Endothelial cell of umbilical vein (primary cell): Measurements from ENCODE around the gene DNAH11. TPM values are rescaled to one million over a fixed set of nuclear protein-coding genes. Genes with fewer than 3 reads are reported as not detected.
"Not testable (repeated sequence)": the region's sequence is repeated elsewhere in the genome, so short reads cannot be mapped to it uniquely, and the experiment has no call there.

Experiments used
- BruUV-seq: library from RNA; stranded (reverse); fragments of 400-500 nt; replicated peaks from 2 replicates; lab custom pipeline; 2021; lab: Mats Ljungman, UMichigan
- CTCF ChIA-PET: fragments of 300-600, 350-600 bp; sonication (Branson Sonifier 250); formaldehyde crosslinking; loops from one replicate; lab custom pipeline; 2021; ENCODE audit warnings: antibody characterized with exemption, inconsistent platforms; lab: Charles Lee
- POLR2A ChIA-PET: fragments of 300-600, 350-600 bp; sonication (Branson Sonifier 250); formaldehyde crosslinking; loops from one replicate; lab custom pipeline; 2021; ENCODE audit warnings: antibody characterized with exemption, inconsistent platforms; lab: Charles Lee
- DNase-seq: peaks from one replicate; pipeline ENCODE4 v3.0.0-alpha.2; 2011; ENCODE audit warnings: low read depth, low spot score
- FAIRE-seq: peaks from 2 replicates; lab custom pipeline; 2011; peaks lifted over from hg19 to GRCh38; lab: Jason Lieb, UNC
- H2AFZ ChIP-seq: 2 replicates; pipeline ENCODE4 v1.6.0; 2012; ENCODE audit warnings: low read depth, low read length, control low read depth, inconsistent platforms
- H3K27ac ChIP-seq: 2 replicates; pipeline ENCODE4 v1.5.1; 2011; ENCODE audit warnings: low read depth, mild to moderate bottlenecking, control low read depth, low read length, moderate library complexity; ENCODE audit not compliant: insufficient read depth
- H3K27me3 ChIP-seq, 2 experiments: 2 replicates each; pipeline versions ENCODE4 v1.6.0 to v1.6.1; 2011; ENCODE audit warnings: low read length in 2 of 2, mixed read lengths in 1 of 2; ENCODE audit not compliant: control insufficient read depth in 2 of 2, insufficient read depth in 2 of 2
- H3K36me3 ChIP-seq, 2 experiments: 2 replicates in 1 of 2; 3 replicates in 1 of 2; pipeline ENCODE4 v1.5.1; 2011; ENCODE audit warnings: low read length in 2 of 2, mild to moderate bottlenecking in 1 of 2, moderate library complexity in 1 of 2; ENCODE audit not compliant: control insufficient read depth in 2 of 2, insufficient read depth in 2 of 2; ENCODE audit errors: extremely low read depth in 1 of 2
- H3K4me1 ChIP-seq: 3 replicates; pipeline ENCODE4 v1.5.1; 2011; ENCODE audit warnings: mild to moderate bottlenecking, low read length; ENCODE audit not compliant: control insufficient read depth, insufficient read depth; ENCODE audit errors: extremely low read depth
- H3K4me2 ChIP-seq: 2 replicates; pipeline ENCODE4 v1.6.1; 2011; ENCODE audit warnings: low read length, control low read depth, mixed read lengths; ENCODE audit not compliant: insufficient read depth
- H3K4me3 ChIP-seq, 3 experiments: fragments of 200-600 bp in 1 of 3; sonication (generic), shearing (Covaris generic) in 1 of 3; replicated peaks in 1 of 3; 2 replicates each; pipeline ENCODE4 v1.5.1; 2011 to 2016; ENCODE audit warnings: control low read depth in 3 of 3, low read length in 3 of 3, mild to moderate bottlenecking in 2 of 3, inconsistent platforms in 1 of 3, low read depth in 1 of 3, moderate library complexity in 1 of 3; ENCODE audit not compliant: insufficient read depth in 1 of 3
- H3K79me2 ChIP-seq: 2 replicates; pipeline ENCODE4 v1.6.0; 2012; ENCODE audit warnings: low read length, inconsistent platforms; ENCODE audit not compliant: control insufficient read depth, insufficient read depth
- H3K9ac ChIP-seq: replicated peaks from 2 replicates; pipeline ENCODE3; 2011; ENCODE audit warnings: low read length, control low read depth; ENCODE audit not compliant: insufficient read depth; ENCODE audit errors: extremely low read depth
- H3K9me1 ChIP-seq: replicated peaks from 3 replicates; pipeline ENCODE4 v1.6.0; 2011; ENCODE audit warnings: mild to moderate bottlenecking, low read length; ENCODE audit not compliant: control insufficient read depth, insufficient read depth; ENCODE audit errors: extremely low read depth
- H3K9me3 ChIP-seq: replicated peaks from 2 replicates; pipeline ENCODE4 v1.5.1; 2012; ENCODE audit warnings: low read length, inconsistent platforms; ENCODE audit not compliant: control insufficient read depth, insufficient read depth
- H4K20me1 ChIP-seq: replicated peaks from 2 replicates; pipeline ENCODE3; 2011; ENCODE audit warnings: mild to moderate bottlenecking, low read length; ENCODE audit not compliant: control insufficient read depth, insufficient read depth; ENCODE audit errors: extremely low read depth
- CTCF ChIP-seq, 2 donors: IDR thresholded peaks; 1 replicate in 1 of 2; 2 replicates in 1 of 2; pipeline ENCODE4 v1.5.1; 2011; ENCODE audit warnings: low read length in 2 of 2, mild to moderate bottlenecking in 2 of 2, moderate library complexity in 2 of 2, control low read depth in 1 of 2, inconsistent platforms in 1 of 2, low read depth in 1 of 2; ENCODE audit not compliant: insufficient read depth in 1 of 2; ENCODE audit errors: extremely low read depth in 1 of 2
- EZH2 ChIP-seq: IDR thresholded peaks from 2 replicates; pipeline ENCODE4 v1.6.1; 2012; ENCODE audit warnings: borderline replicate concordance, low read depth, mild to moderate bottlenecking, moderate library complexity, low read length, inconsistent platforms; ENCODE audit not compliant: severe bottlenecking
- FOS ChIP-seq: IDR thresholded peaks from 2 replicates; pipeline ENCODE4 v1.6.1; 2011; ENCODE audit warnings: mild to moderate bottlenecking, low read length, moderate library complexity, borderline replicate concordance; ENCODE audit not compliant: insufficient read depth
- GATA2 ChIP-seq: IDR thresholded peaks from 2 replicates; pipeline ENCODE4 v1.7.0; 2011; ENCODE audit warnings: low read depth, mild to moderate bottlenecking, moderate library complexity, mixed read lengths, low read length; ENCODE audit not compliant: insufficient read length, insufficient read depth
- JUN ChIP-seq: IDR thresholded peaks from 2 replicates; pipeline ENCODE4 v1.6.1; 2011; ENCODE audit warnings: borderline replicate concordance, low read depth; ENCODE audit not compliant: insufficient read length, insufficient read depth
- MYC ChIP-seq: IDR thresholded peaks from one replicate; pipeline ENCODE4 v1.6.1; 2011; ENCODE audit warnings: mild to moderate bottlenecking, low read depth, low read length
- POLR2A ChIP-seq: IDR thresholded peaks from 2 replicates; pipeline ENCODE4 v1.6.1; 2012; ENCODE audit warnings: low read depth, mild to moderate bottlenecking, control low read depth, low read length
- POLR2AphosphoS5 ChIP-seq: IDR thresholded peaks from 2 replicates; pipeline ENCODE4 v1.6.1; 2012; ENCODE audit warnings: low read depth, mild to moderate bottlenecking, control low read depth, low read length, moderate library complexity; ENCODE audit not compliant: insufficient read depth
- dilution Hi-C: fragments of 300-500 bp; cut with MboI; formaldehyde crosslinking; loops from one replicate; pipeline ENCODE4 v1.15.0; 2019; ENCODE audit warnings: low sequenced_read_pairs; ENCODE audit not compliant: extremely low pct_ligation_motif_present
- intact Hi-C: fragments of 100-400 bp; cut with micrococcal nuclease; formaldehyde crosslinking; loops from one replicate; pipeline ENCODE4 v1.10.0; 2022
- polyA plus RNA-seq, 4 experiments: library from polyadenylated mRNA; depleted of rRNA in 3 of 4; stranded (reverse) in 3 of 4; unstranded in 1 of 4; fragments of >200 nt; gene quantifications; 2 replicates each; pipeline versions ENCODE4 v1.2.1 to v1.2.3, GENCODE V29; 2011 to 2012; ENCODE audit warnings: missing spikeins in 1 of 4
- total RNA-seq: library from RNA; stranded (reverse); gene quantifications from 2 replicates; pipeline ENCODE4 v1.2.3, GENCODE V29; 2021
- TF ChIP-seq, protein P1 (sequence below): IDR thresholded peaks from 2 replicates; pipeline ENCODE4 v1.6.1; 2011; ENCODE audit not compliant: insufficient read depth, insufficient read length

The DNAH11 gene
- total and polyA plus RNA-seq, 2 donors (not counting 3 experiments of a cell fraction or from before 2014, with no cell fraction given), result 0.69 to 0.91 TPM

- no peaks in the 10 kb centered on the region for H3K9me3 ChIP-seq
- no peaks in the 10 kb centered on the region for H4K20me1 ChIP-seq
- no peak overlapping the region for H3K4me3 ChIP-seq
- no TSS peak for BruUV-seq
- H3K79me2 ChIP-seq, result no peaks in the 10 kb centered on the region
- H3K9ac ChIP-seq, result no peak overlapping the region
- no peak for FAIRE-seq
- CTCF ChIA-PET, result no interaction called here
- DNase-seq, result no peak
- H3K4me1 ChIP-seq, result no peaks in the 10 kb centered on the region
- H3K4me2 ChIP-seq, result no peak overlapping the region
- no peaks in the 10 kb centered on the region for H3K9me1 ChIP-seq
- no peak overlapping the region for H2AFZ ChIP-seq
- H3K27me3 ChIP-seq, result no peaks in the 10 kb centered on the region
- dilution Hi-C loops (no loop called here), intact Hi-C loops (no loop called here)
- POLR2A ChIA-PET, result no interaction called here
- H3K27ac ChIP-seq, result no peak overlapping the region
- TF ChIP-seq POLR2A (no peak), CTCF (IDR thresholded peaks at IDR 0.05; ENCODE audit: extremely low read depth in 1 of 2, insufficient read depth in 1 of 2, low read depth in 1 of 2, low read length in 2 of 2) (no peak), MYC (no peak), JUN (no peak), GATA2 (no peak), EZH2 (no peak), POLR2AphosphoS5 (no peak), FOS (no peak)
- TF ChIP-seq, protein P1, sequence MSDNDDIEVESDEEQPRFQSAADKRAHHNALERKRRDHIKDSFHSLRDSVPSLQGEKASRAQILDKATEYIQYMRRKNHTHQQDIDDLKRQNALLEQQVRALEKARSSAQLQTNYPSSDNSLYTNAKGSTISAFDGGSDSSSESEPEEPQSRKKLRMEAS, result no peak
- H3K36me3 ChIP-seq, result no peaks in the 10 kb centered on the region
These were observed 189.1 kb downstream of the DNAH11 start for GRCh38 chr7:21731977-21732376.

GRCh38 chr7:21732956-21733355 is 190.1 kb downstream of the DNAH11 start:
- H3K4me1 ChIP-seq, H3K9ac ChIP-seq, intact Hi-C loops, H3K9me1 ChIP-seq, dilution Hi-C loops, H3K36me3 ChIP-seq, H3K27ac ChIP-seq, FAIRE-seq, H4K20me1 ChIP-seq, H3K9me3 ChIP-seq, BruUV-seq, H3K4me3 ChIP-seq, DNase-seq, POLR2A ChIA-PET, CTCF ChIA-PET, H2AFZ ChIP-seq, H3K27me3 ChIP-seq, H3K4me2 ChIP-seq, H3K79me2 ChIP-seq: not testable (repeated sequence)
